ENCODE results near the gene USH1G. TPM values are rescaled to one million over a fixed set of nuclear protein-coding genes. Genes with fewer than 3 reads are reported as not detected.

Gene USH1G
- total RNA-seq, 1 experiment from 2014 or later: 0.48 TPM

DNA sequence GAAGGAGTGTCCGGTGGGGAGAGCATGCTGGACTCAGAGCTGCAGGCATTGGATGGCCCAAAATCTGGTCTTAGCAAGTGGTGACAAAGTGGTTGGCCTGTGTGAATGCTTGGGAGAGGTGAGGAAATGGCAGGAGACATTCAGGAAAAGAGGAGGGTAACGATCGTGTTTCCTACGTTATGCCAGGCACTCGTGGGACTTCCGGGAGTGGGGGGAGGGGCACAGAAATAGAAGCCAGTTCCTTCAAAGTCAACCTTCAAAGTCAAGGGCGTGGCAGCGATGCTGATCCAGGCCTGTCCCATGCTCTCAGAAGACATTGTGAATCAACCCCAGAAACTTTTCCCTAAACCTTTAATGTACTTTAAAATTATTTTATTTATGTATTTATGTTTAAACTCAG is 16.5 kb upstream of the USH1G start:
- no peak for DNase-seq
- Mint-ChIP-seq H3K36me3 (ENCODE audit: insufficient read depth, unreplicated experiment) (no peaks in the 10 kb centered on the region), H3K4me3 (ENCODE audit: unreplicated experiment) (no peak overlapping the region), H3K27ac (ENCODE audit: unreplicated experiment) (no peak overlapping the region), H3K27me3 (ENCODE audit: insufficient read depth, unreplicated experiment) (peaks cover 23% of the 10 kb centered on the region), H3K9me3 (ENCODE audit: unreplicated experiment) (no peaks in the 10 kb centered on the region), H3K4me1 (ENCODE audit: low read depth, unreplicated experiment) (peaks cover 12% of the 10 kb centered on the region)
- Histone ChIP-seq H3K4me3 (ENCODE audit: low read depth, low read length) (no peak overlapping the region), H3K9me3 (no peaks in the 10 kb centered on the region), H3K4me1 (no peaks in the 10 kb centered on the region), H3K36me3 (ENCODE audit: control insufficient read depth, insufficient read depth, low read length) (no peaks in the 10 kb centered on the region), H3K27me3 (replicated peaks; ENCODE audit: control insufficient read depth, insufficient read depth, low read length) (no peaks in the 10 kb centered on the region; the same call in 1 of the 2 replicates)
- ChIA-PET POLR2A (no interaction called here), CTCF (interaction anchor here (1.6 kb wide), 1 partner anchor 16 kb away, joined by 3 read pairs; the partner anchor contains the start of gene OTOP2)
- BruUV-seq (replicated peaks): no TSS peak
- TF ChIP-seq, protein P1, sequence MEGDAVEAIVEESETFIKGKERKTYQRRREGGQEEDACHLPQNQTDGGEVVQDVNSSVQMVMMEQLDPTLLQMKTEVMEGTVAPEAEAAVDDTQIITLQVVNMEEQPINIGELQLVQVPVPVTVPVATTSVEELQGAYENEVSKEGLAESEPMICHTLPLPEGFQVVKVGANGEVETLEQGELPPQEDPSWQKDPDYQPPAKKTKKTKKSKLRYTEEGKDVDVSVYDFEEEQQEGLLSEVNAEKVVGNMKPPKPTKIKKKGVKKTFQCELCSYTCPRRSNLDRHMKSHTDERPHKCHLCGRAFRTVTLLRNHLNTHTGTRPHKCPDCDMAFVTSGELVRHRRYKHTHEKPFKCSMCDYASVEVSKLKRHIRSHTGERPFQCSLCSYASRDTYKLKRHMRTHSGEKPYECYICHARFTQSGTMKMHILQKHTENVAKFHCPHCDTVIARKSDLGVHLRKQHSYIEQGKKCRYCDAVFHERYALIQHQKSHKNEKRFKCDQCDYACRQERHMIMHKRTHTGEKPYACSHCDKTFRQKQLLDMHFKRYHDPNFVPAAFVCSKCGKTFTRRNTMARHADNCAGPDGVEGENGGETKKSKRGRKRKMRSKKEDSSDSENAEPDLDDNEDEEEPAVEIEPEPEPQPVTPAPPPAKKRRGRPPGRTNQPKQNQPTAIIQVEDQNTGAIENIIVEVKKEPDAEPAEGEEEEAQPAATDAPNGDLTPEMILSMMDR (IDR thresholded peaks at IDR 0.05; ENCODE audit: insufficient read depth in 1 of 2, low read depth in 1 of 2, low read length in 1 of 2, severe bottlenecking in 1 of 2, unreplicated experiment in 1 of 2): no peak
- intact Hi-C loops (cut with micrococcal nuclease; ENCODE audit: unreplicated experiment): no loop called here

DNA sequence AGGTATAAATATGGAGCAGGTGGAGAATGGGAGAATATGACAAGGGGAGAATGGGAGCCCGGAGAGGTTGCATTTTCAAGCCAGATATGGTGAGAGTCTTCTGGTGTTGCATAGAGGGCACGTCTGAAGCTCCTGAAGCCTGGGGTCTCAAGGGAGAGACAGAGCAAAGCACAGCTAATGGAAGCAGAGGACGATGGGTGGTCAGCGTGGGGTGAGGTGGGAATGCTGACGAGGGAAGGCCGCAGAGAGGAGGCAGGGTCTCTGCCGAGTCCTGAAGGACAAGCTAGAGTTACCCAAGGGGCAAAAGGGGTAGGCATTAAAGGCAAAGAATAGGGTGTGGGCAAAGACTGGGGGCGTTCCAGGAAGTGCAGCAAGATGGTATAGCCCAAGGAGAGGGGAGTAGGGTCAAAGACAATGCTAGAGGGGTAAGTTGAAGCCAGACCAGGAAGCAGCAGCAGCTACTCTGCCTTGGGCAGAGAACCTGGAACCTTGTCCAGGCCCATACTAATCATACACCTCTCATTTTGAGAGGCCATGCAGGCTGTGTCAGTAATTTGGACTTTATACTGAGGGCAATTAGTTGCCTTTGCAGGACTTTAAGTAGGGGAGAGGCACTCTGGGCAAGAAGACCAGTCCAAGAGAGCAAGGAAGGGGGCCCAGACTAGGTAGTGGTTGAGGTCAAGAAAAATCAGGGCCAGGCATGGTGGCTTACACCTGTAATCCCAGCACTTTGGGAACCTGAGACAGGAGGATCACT is 15.3 kb upstream of the USH1G start:
- Mint-ChIP-seq H3K36me3 (ENCODE audit: insufficient read depth, unreplicated experiment) (no peaks in the 10 kb centered on the region), H3K27me3 (ENCODE audit: insufficient read depth, unreplicated experiment) (peaks cover 21% of the 10 kb centered on the region), H3K4me3 (ENCODE audit: unreplicated experiment) (no peak overlapping the region), H3K4me1 (ENCODE audit: low read depth, unreplicated experiment) (peaks cover 12% of the 10 kb centered on the region), H3K9me3 (ENCODE audit: unreplicated experiment) (no peaks in the 10 kb centered on the region), H3K27ac (ENCODE audit: unreplicated experiment) (no peak overlapping the region)
- Histone ChIP-seq H3K36me3 (ENCODE audit: control insufficient read depth, insufficient read depth, low read length) (no peaks in the 10 kb centered on the region), H3K9me3 (no peaks in the 10 kb centered on the region), H3K27me3 (replicated peaks; ENCODE audit: control insufficient read depth, insufficient read depth, low read length) (no peaks in the 10 kb centered on the region; the same call in 1 of the 2 replicates), H3K4me1 (no peaks in the 10 kb centered on the region), H3K4me3 (ENCODE audit: low read depth, low read length) (no peak overlapping the region)
- intact Hi-C loops (cut with micrococcal nuclease; ENCODE audit: unreplicated experiment): no loop called here
- ChIA-PET CTCF (interaction anchor here (1.3 to 1.6 kb wide), 2 partner anchors 15 to 19 kb away, joined by 3 read pairs; partner anchors contain the start of gene OTOP2), POLR2A (interaction anchor here (0.5 kb wide), 1 partner anchor 184 kb away, joined by 3 read pairs; no protein-coding TSS in a partner anchor)
- TF ChIP-seq, protein P1 (IDR thresholded peaks at IDR 0.05; ENCODE audit: insufficient read depth in 1 of 2, low read depth in 1 of 2, low read length in 1 of 2, severe bottlenecking in 1 of 2, unreplicated experiment in 1 of 2): no peak
- BruUV-seq (replicated peaks): no TSS peak
- no peak for DNase-seq

DNA sequence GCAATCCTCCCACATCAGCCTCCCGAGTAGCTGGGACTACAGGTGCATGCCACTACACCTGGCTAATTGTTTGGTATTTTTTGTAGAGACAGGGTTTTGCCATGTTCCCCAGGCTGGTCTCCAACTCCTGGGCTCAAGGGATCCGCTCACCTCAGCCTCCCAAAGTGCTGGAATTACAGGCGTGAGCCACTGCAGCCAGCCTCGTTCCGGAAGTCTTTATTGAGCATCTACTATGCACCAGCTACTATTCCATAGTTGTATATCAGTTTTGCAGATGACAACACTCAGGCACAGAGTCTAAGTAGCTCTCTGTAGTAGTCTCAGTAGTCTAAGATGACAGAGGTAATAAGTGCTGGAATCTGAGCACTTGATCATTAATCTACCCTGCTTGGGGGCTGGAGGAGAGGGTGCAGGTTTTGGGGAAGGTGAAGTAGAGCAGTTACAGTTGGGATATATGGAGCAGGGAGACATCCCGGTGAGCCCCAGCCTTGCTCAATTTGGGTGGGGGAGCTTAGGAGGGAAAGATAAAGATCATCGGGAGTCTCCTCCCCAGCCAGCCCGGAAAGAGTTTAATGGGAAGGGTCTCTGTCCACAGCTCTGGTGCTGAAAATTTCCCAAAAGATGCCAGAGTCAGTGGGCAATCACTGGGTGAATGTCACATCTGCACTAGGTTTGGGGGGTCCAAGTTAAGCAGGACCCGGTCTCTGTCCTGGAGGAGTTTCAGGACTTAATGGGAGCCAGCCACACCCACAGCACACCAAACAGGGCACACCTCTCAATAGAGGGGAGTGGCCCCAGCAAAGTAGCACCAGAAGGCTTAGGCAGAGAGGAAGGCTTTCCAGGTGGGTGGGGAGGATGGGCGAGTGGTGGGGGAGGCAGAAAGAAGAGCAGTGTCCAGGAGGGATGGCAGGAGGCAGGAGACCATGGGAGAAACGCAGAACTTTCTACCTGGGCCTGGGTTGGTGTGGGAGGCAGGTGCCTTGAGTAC is 14.3 kb upstream of the USH1G start:
- Mint-ChIP-seq H3K4me1 (ENCODE audit: low read depth, unreplicated experiment) (peaks cover 12% of the 10 kb centered on the region), H3K27me3 (ENCODE audit: insufficient read depth, unreplicated experiment) (peaks cover 21% of the 10 kb centered on the region), H3K27ac (ENCODE audit: unreplicated experiment) (no peak overlapping the region), H3K36me3 (ENCODE audit: insufficient read depth, unreplicated experiment) (no peaks in the 10 kb centered on the region), H3K4me3 (ENCODE audit: unreplicated experiment) (no peak overlapping the region), H3K9me3 (ENCODE audit: unreplicated experiment) (no peaks in the 10 kb centered on the region)
- BruUV-seq (replicated peaks): no TSS peak
- no peak overlapping the region for H3K4me3 ChIP-seq (ENCODE audit: low read depth, low read length)
- no peaks in the 10 kb centered on the region for H3K36me3 ChIP-seq (ENCODE audit: control insufficient read depth, insufficient read depth, low read length)
- no peak for DNase-seq
- H3K27me3 ChIP-seq (replicated peaks; ENCODE audit: control insufficient read depth, insufficient read depth, low read length): no peaks in the 10 kb centered on the region; the same call in 1 of the 2 replicates
- intact Hi-C loops (cut with micrococcal nuclease; ENCODE audit: unreplicated experiment): no loop called here
- TF ChIP-seq, protein P1 (IDR thresholded peaks at IDR 0.05; ENCODE audit: insufficient read depth in 1 of 2, low read depth in 1 of 2, low read length in 1 of 2, severe bottlenecking in 1 of 2, unreplicated experiment in 1 of 2): no peak
- no peaks in the 10 kb centered on the region for H3K4me1 ChIP-seq
- ChIA-PET POLR2A (no interaction called here), CTCF (interaction anchor here (0.6 to 1.6 kb wide), 4 partner anchors 12 to 245 kb away, joined by 3 to 10 read pairs (median 4); no protein-coding TSS in a partner anchor)
- H3K9me3 ChIP-seq: no peaks in the 10 kb centered on the region

All from Caco-2 (cell line).